Thymus (tissue), 14 donors: ENCODE data around the gene DNAJC22. TPM values are rescaled to one million over a fixed set of nuclear protein-coding genes. Genes with fewer than 3 reads are reported as not detected.
A peak's percentile ranks its signal among the peaks of the same experiment; 100 is the strongest.
"Not testable (repeated sequence)": the region's sequence is repeated elsewhere in the genome, so short reads cannot be mapped to it uniquely, and the experiment has no call there.

Experiments used
- DNase-seq, 9 donors: peaks; one replicate each; pipeline ENCODE4 v3.0.0-alpha.2; 2013; ENCODE audit warnings: low spot score in 9 of 9, low read depth in 6 of 9, missing footprints in 1 of 9
- H3K27ac ChIP-seq, 2 donors: one replicate each; pipeline ENCODE4 v1.5.1; 2013; ENCODE audit warnings: control low read depth in 1 of 2, low read depth in 1 of 2, low read length in 1 of 2, mild to moderate bottlenecking in 1 of 2, moderate library complexity in 1 of 2
- H3K27me3 ChIP-seq, 2 donors: one replicate each; pipeline ENCODE4 v1.5.1; 2013; ENCODE audit warnings: low read length in 1 of 2; ENCODE audit not compliant: control insufficient read depth in 2 of 2, insufficient read depth in 1 of 2
- H3K36me3 ChIP-seq, 2 donors: one replicate each; pipeline ENCODE4 v1.5.1; 2013; ENCODE audit warnings: low read length in 1 of 2, mild to moderate bottlenecking in 1 of 2, moderate library complexity in 1 of 2; ENCODE audit not compliant: control insufficient read depth in 2 of 2, insufficient read depth in 2 of 2
- H3K4me1 ChIP-seq, 2 donors: one replicate each; pipeline ENCODE4 v1.5.1; 2013; ENCODE audit warnings: low read length in 2 of 2; ENCODE audit not compliant: control insufficient read depth in 2 of 2, insufficient read depth in 2 of 2
- H3K4me3 ChIP-seq, 2 donors: one replicate each; pipeline ENCODE4 v1.5.1; 2013; ENCODE audit warnings: low read length in 2 of 2, control low read depth in 1 of 2, mild to moderate bottlenecking in 1 of 2
- H3K9me3 ChIP-seq, 2 donors: one replicate each; pipeline ENCODE4 v1.5.1; 2013; ENCODE audit warnings: low read length in 1 of 2, mild to moderate bottlenecking in 1 of 2; ENCODE audit not compliant: control insufficient read depth in 2 of 2, insufficient read depth in 1 of 2
- WGBS: extraction: QIAGEN DNeasy Blood & Tissue Kit; methylation state at CpG from one replicate; pipeline ENCODE4 v1.1.7; 2013; 5-methylcytosine and 5-hydroxymethylcytosine counted together
- long read RNA-seq, 10 donors: transcript quantifications; one replicate each; lab custom pipeline, GENCODE V29; 2026
- polyA plus RNA-seq: library from polyadenylated mRNA; stranded (reverse); fragments of 200-250 nt; gene quantifications from one replicate; pipeline ENCODE4 v1.2.3, GENCODE V29; 2013
- total RNA-seq: library from RNA; stranded (reverse); fragments of 120-200 nt; gene quantifications from one replicate; pipeline ENCODE4 v1.2.4, GENCODE V29; 2013
- donor health status: healthy.

The DNAJC22 gene
- 0.09 TPM for total RNA-seq
- polyA plus RNA-seq: 0.27 TPM
- long read RNA-seq, donor 1: 0 reads
- long read RNA-seq, donor 2: 0 reads
- long read RNA-seq, donor 3: 0 reads
- long read RNA-seq, donor 4: 0 reads
- long read RNA-seq, donor 5: 0 reads
- long read RNA-seq, donor 6: 0 reads
- long read RNA-seq, donor 7: 0 reads
- long read RNA-seq, donor 8: 0 reads
- long read RNA-seq, donor 9: 0 reads
- long read RNA-seq, donor 10: 0 reads

DNA sequence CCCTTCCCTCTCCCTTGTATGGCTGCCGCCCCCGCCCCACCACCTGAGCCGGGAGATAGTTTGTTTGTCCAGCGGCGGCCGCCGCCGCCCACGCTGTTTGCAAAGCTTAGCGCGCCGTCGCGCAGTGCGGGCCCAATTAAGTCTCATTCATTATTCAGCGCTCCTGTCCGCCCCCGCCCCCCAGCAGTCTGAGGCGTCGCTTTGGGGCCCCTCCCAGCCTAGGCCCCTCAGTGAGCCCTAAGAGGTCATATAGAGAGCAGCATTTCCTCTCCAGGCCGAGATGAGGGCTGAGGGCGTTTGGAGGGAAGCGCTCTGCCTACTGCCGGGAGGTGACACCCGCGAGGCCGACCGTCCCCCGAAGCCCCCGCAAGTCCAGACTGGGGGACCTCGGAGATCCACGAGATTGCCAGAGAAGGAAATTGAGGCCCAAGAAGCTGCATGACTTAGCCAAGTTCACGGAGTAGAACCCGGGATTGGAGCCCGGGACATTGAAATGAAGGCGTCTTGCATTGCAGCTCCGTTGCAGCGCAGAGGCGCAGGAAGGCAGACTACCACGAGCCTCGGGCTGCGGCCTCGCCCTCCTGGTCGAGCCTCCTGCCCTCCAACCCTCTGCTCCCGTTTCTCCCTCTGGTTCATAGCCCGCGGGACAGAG lies at the start of gene DNAJC22:
TSS of gene DNAJC22 (plus strand) at position 230 of the 652 bp plus-strand sequence. CDS start 1,985 bp downstream, outside the sequence.
- Histone ChIP-seq H3K27ac (no peak within 1 kb of the TSS), H3K36me3 (no peaks in the 10 kb centered on the region), H3K27me3 (peaks cover 77 to 94% of the 10 kb centered on the region in 2 donors), H3K4me3 (peak within 1 kb of the TSS in 1 of 2 donors; percentile 31), H3K4me1 (peaks cover 16 to 50% of the 10 kb centered on the region in 2 donors), H3K9me3 (peaks cover 1 to 6% of the 10 kb centered on the region in 2 donors)
- DNase-seq: peak in 1 of 9 donors; percentile 51
- WGBS: 3% methylated on average over 47 of the region's 47 CpGs

DNA sequence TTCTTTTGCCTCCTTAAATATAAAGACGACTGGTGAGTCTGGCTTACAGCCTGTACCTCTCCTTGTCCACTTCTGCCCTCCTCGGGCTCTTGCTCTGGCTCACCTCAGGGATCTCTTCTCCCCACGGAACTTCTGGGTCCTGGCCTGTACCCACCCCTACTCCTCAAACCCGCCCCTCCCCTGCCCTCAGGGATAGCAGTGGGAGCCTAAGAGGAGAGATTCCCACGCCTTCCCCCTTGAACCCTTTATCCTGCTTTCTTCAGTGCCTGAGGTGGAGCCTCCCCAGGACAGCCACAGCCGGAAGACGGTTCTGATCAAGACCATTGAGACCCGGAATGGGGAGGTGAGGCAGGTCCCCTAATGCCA lies 49.0 kb upstream of the DNAJC22 start:
- peak overlapping the region in 1 of 2 donors; percentile 35 for H3K4me3 ChIP-seq
- H3K36me3 ChIP-seq: no peaks in the 10 kb centered on the region
- DNase-seq: no peak
- H3K9me3 ChIP-seq: peaks cover 0 to 19% of the 10 kb centered on the region in 2 donors
- peaks cover 53 to 81% of the 10 kb centered on the region in 2 donors for H3K27me3 ChIP-seq
- H3K27ac ChIP-seq: no peak overlapping the region
- 27% methylated on average over 8 of the region's 8 CpGs for WGBS
- H3K4me1 ChIP-seq: peaks cover 8 to 19% of the 10 kb centered on the region in 2 donors

DNA sequence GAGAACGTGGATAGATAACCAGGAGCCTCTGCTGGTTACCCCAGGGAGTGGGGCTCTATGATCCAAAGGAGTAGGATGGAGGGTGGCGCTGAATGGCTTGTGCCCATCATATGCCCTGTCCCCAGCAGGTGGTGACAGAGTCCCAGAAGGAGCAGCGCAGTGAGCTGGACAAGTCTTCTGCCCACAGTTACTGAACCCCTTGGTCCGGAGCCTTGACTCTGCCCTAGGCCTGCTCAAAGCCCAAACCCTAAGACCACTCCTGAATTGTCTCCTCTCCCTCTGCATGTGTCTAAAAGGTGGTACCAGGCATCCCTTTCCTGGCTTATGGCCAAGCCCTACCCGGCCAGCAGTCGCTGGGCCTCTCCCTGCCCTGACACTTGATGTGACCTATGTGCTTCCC lies 48.5 kb upstream of the DNAJC22 start:
- H3K4me1 ChIP-seq: peaks cover 8 to 19% of the 10 kb centered on the region in 2 donors
- H3K9me3 ChIP-seq: peaks cover 0 to 19% of the 10 kb centered on the region in 2 donors
- WGBS: 52% methylated on average over 6 of the region's 6 CpGs
- no peak overlapping the region for H3K27ac ChIP-seq
- DNase-seq: no peak
- H3K36me3 ChIP-seq: no peaks in the 10 kb centered on the region
- peaks cover 49 to 80% of the 10 kb centered on the region in 2 donors for H3K27me3 ChIP-seq
- no peak overlapping the region for H3K4me3 ChIP-seq

DNA sequence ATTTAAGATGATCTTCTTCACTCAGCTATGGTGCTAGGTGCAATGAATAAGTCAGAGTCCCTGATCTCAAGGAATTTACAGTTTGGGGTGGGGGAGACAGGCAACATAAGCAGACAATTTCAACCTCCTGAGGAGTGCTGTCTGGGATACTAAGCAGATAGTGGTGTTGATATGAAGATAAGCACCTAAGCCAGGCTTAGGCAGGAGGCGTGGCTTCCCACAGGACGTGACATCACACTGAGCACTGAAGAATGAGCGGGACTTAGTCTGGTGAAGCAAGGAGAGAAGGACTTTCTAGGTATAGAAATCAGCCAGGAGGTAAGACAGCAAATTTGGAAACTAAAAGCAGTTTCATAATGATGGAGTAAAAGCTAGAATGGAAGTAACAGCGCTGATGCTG lies 44.9 kb upstream of the DNAJC22 start:
- DNase-seq: no peak
- 78% methylated on average over 4 of the region's 4 CpGs for WGBS
- peaks cover 15 to 60% of the 10 kb centered on the region in 2 donors for H3K27me3 ChIP-seq
- H3K27ac ChIP-seq: no peak overlapping the region
- no peaks in the 10 kb centered on the region for H3K36me3 ChIP-seq
- H3K4me1 ChIP-seq: peaks cover 5 to 13% of the 10 kb centered on the region in 2 donors
- H3K9me3 ChIP-seq: no peaks in the 10 kb centered on the region
- H3K4me3 ChIP-seq: no peak overlapping the region

DNA sequence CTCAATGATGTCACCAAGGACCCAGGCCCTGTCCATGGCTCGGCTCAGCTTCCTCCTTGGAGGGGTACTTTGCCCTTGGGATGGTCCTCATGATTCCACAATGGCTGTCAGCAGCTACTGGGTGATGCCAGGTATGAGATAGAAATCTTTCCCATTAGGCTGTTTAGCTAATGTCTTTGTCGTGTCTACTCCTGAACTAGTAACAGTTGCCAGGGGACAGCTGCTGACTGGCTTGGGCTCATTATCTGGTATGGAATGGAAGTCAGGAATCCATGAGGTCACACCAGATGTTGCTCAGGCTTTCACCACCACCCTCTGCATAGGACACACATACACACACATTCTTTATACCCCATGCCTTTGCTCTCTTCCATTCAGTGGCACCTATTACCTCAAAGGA lies 42.5 kb upstream of the DNAJC22 start:
- H3K27me3 ChIP-seq: peaks cover 0 to 43% of the 10 kb centered on the region in 2 donors
- H3K4me1 ChIP-seq: peaks cover 0 to 5% of the 10 kb centered on the region in 2 donors
- no peaks in the 10 kb centered on the region for H3K36me3 ChIP-seq
- no peak overlapping the region for H3K27ac ChIP-seq
- no peak for DNase-seq
- no peak overlapping the region for H3K4me3 ChIP-seq
- no peaks in the 10 kb centered on the region for H3K9me3 ChIP-seq
- whole genome bisulfite sequencing: 96% methylated on average over 2 of the region's 2 CpGs

DNA sequence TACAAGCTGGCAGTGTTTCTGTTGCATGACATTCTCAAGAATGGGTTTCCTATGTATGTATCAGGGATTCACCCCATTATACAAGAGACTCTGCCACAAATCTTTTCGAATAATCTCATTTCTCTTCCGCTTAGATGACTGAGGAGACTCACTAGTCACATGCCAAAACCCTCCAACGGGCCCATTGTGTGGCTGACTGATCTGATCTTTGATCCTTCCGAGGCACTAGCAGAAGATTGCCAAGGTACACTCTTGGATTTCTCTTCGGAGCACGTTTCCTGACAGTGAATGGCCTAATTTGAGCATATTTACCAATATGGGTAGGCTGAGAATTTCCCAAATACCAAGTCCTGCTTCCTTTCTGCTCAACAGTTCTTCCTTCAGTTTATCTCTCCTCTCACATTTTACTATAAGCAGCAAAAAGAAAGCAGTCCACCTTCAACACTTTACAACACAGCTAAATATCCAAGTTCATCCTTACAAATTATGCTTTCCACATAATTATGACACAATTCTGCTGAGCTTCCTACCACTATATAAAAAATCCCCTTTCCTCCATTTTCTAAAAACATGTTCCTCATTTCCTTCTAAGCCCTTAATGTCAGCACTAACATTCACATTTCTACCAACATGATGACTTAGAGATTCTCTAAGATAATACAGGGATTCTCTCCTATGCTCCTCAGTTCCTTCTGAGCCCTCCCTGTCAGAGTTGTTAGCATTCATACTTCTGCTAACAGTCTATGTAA lies 40.8 kb upstream of the DNAJC22 start:
- Histone ChIP-seq H3K27ac (no peak overlapping the region), H3K4me3 (no peak overlapping the region), H3K36me3 (no peaks in the 10 kb centered on the region), H3K27me3 (peaks cover 0 to 44% of the 10 kb centered on the region in 2 donors), H3K9me3 (no peaks in the 10 kb centered on the region), H3K4me1 (peaks cover 0 to 5% of the 10 kb centered on the region in 2 donors)
- whole genome bisulfite sequencing: 87% methylated on average over 6 of the region's 6 CpGs
- no peak for DNase-seq

DNA sequence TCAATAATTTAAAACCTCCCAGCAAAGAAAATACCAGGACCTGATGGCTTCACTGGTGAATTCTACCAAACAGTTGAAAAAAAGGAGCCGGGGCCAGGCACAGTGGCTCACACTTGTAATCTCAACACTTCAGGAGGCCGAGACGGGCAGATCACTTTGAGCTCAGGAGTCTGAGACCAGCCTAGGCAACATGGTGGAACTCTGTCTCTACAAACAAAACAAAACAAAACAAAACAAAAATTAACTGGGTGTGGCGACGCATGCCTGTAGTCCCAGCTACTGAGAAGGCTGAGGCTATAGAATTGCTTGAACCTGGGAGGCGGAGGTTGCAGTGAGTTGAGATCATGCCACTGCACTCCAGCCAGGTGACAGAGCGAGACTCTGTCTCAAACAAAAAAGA lies 37.3 kb upstream of the DNAJC22 start:
- no peak for DNase-seq
- no peaks in the 10 kb centered on the region for H3K36me3 ChIP-seq
- no peak overlapping the region for H3K27ac ChIP-seq
- peaks cover 0 to 26% of the 10 kb centered on the region in 2 donors for H3K27me3 ChIP-seq
- H3K4me1 ChIP-seq: no peaks in the 10 kb centered on the region
- H3K4me3 ChIP-seq: no peak overlapping the region
- 96% methylated on average over 7 of the region's 7 CpGs for WGBS
- H3K9me3 ChIP-seq: no peaks in the 10 kb centered on the region

DNA sequence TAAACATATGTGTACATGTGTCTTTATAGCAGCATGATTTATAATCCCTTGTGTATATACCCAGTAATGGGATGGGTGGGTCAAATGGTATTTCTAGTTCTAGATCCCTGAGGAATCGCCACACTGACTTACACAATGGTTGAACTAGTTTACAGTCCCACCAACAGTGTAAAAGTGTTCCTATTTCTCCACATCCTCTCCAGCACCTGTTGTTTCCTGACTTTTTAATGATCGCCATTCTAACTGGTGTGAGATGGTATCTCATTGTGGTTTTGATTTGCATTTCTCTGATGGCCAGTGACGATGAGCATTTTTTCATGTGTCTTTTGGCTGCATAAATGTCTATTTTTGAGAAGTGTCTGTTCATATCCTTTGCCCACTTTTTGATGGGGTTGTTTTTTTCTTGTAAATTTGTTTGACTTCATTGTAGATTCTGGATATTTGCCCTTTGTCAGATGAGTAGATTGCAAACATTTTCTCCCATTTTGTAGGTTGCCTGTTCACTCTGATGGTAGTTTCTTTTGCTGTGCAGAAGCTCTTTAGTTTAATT lies 36.2 kb upstream of the DNAJC22 start:
- DNase-seq, H3K4me1 ChIP-seq, H3K9me3 ChIP-seq, H3K4me3 ChIP-seq, H3K36me3 ChIP-seq, H3K27ac ChIP-seq: not testable (repeated sequence)
- H3K27me3 ChIP-seq: peaks cover 0 to 27% of the 10 kb centered on the region in 2 donors
- WGBS: 57% methylated on average over 2 of the region's 3 CpGs

DNA sequence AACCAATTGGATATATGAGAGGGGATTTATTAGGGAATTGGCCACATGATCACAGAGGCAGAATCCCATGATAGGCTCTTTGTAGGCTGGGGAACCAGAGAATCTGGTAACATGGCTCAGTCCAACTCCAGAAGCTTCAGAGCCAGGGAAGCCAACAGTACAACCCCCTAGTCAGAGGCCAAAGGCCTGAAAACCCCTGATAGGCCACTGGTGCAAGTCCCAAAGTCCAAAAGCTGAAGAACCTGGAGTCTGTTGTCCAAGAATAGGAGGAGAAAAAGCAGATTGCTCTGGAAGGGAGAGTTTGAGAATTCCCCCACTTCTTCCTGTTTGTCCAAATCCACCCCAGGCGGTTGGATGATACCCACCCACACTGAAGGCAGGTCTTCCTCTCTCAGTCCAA lies 31.9 kb upstream of the DNAJC22 start:
- Histone ChIP-seq H3K4me3 (no peak overlapping the region), H3K4me1 (no peaks in the 10 kb centered on the region), H3K9me3 (no peaks in the 10 kb centered on the region), H3K27ac (no peak overlapping the region), H3K36me3 (no peaks in the 10 kb centered on the region), H3K27me3 (peaks cover 0 to 11% of the 10 kb centered on the region in 2 donors)
- no peak for DNase-seq
- 98% methylated on average over 1 of the region's 1 CpG for WGBS
